Measurements from ENCODE around the gene XPO5. TPM values are rescaled to one million over a fixed set of nuclear protein-coding genes. Genes with fewer than 3 reads are reported as not detected.
A peak's percentile ranks its signal among the peaks of the same experiment; 100 is the strongest.

The XPO5 gene
- total RNA-seq, 1 donor from 2014 or later, result 33.5 TPM

DNA sequence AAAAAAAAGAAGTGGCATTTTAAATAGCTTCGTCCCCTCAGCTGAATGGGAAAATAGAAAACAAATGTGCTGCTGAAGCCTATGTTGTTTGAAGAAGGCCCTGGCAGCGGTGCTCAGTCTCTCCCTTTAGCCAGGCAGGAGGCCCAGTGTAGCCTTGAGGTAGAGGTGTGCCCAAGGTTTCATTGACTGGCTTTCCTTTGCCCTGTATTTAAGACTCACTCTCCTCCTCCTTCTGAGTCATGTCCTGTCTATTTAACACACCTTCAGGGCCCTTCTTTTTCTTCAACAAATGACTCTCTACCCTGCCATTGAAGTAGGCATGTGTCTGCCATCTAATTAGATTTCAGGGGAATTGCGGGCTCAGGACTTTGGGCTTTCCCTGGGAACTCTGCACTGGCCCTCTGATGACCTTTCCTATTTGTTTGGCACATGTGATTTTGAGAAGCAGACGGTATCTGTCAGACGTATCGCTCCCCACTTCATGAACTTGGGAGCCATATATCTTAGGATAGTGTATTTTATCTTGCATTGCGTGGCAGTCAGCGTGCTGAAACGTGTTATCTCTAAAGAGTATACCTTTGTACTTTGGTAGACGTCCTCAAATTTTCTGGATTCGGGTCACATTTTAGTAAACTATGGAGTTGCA, 94.1 kb downstream of the XPO5 start:
- H3K4me3 ChIP-seq (ENCODE audit: low read depth, low read length), result no peak overlapping the region
- DNase-seq (ENCODE audit: low read depth), result no peak
- TF ChIP-seq, protein P1, sequence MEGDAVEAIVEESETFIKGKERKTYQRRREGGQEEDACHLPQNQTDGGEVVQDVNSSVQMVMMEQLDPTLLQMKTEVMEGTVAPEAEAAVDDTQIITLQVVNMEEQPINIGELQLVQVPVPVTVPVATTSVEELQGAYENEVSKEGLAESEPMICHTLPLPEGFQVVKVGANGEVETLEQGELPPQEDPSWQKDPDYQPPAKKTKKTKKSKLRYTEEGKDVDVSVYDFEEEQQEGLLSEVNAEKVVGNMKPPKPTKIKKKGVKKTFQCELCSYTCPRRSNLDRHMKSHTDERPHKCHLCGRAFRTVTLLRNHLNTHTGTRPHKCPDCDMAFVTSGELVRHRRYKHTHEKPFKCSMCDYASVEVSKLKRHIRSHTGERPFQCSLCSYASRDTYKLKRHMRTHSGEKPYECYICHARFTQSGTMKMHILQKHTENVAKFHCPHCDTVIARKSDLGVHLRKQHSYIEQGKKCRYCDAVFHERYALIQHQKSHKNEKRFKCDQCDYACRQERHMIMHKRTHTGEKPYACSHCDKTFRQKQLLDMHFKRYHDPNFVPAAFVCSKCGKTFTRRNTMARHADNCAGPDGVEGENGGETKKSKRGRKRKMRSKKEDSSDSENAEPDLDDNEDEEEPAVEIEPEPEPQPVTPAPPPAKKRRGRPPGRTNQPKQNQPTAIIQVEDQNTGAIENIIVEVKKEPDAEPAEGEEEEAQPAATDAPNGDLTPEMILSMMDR (conservative IDR thresholded peaks at IDR 0.05; ENCODE audit: low read depth, low read length), result no peak

DNA sequence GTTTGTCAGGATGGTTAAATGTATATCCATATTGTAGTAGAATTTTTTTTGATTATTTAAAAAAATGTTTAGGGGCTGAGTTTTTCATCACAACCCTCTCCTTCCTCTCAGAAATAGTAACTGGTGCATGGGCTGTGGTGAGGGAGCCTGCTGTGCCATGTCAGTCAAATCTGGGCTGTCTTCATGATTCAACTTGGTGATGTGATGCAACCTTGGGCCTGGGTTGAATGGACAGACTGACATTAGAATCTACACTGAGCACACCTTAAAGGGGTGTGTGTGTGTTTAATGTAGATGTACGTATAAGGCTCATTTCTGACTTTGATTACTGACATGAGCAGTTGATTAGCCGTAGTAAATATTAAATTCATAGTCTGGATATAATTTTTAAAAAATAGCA, 94.8 kb downstream of the XPO5 start:
- H3K4me3 ChIP-seq (ENCODE audit: low read depth, low read length), result no peak overlapping the region
- TF ChIP-seq, protein P1 (conservative IDR thresholded peaks at IDR 0.05; ENCODE audit: low read depth, low read length), result no peak
- no peak for DNase-seq (ENCODE audit: low read depth)

DNA sequence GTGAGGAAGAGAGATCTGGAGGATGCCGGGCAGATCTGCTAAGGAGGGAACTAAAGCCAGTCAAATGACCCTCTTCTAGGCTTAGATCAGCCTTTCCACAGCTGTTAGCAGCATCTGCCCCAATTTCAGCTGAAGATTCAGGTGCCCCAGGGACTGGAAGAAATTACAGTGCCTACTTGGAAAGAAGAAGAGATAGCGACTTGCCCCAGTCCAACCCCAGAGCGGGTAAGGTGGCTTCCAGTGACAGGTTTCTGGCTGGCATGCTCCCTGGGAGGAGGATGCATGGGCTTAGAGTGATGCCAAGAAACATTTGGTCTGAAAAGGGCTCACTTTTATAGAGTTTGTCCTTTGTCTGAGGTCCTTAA, 97.8 kb downstream of the XPO5 start:
- H3K4me3 ChIP-seq (ENCODE audit: low read depth, low read length), result peak overlapping the region; percentile 73
- DNase-seq (ENCODE audit: low read depth), result no peak
- TF ChIP-seq, protein P1 (conservative IDR thresholded peaks at IDR 0.05; ENCODE audit: low read depth, low read length), result no peak

DNA sequence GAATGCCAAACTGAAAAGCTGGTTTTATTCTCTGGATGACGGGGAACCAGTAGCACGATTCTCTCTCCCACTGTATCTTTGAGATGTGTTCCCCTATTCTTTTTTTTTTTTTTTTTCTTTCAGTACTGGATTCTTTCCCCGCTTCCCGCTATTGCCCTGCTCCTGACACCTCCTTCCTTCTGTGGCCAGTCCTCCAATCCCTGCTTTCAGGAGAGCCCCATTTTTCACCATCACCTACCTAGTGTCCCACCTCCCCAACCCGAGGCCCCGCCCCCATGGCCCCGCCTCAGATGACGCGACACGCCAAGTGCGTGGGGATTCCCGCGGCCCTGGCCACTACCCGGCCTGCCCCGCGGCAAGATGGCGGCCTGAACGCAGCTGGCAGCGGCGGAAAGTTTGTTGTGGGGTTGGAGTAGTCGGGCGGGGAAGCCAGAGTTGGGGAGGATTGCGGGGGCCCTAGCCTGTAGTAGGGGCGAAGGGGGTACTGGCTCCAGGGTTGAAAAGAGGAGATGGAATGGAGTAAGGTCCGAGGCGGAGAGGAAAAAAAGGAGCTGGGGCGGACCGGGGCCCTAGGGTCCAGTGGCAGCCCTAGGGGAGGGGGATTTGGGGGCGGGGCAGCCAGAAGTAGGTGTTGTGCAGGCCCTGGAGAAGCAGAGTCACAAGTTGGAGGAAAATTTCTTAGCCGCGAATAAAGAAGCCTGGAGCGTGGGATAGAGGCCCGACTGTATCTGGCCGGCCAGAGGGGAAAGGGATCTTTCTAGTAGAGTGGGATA, 98.4 kb downstream of the XPO5 start, which contains the start of gene TJAP1:
Gene TJAP1 (plus strand): TSS at position 336 of the 773 bp plus-strand sequence. CDS start 21,432 bp downstream, outside the sequence.
- peak within 1 kb of the TSS; percentile 73 for H3K4me3 ChIP-seq (ENCODE audit: low read depth, low read length)
- TF ChIP-seq, protein P1 (conservative IDR thresholded peaks at IDR 0.05; ENCODE audit: low read depth, low read length), result no peak
- DNase-seq (ENCODE audit: low read depth), result no peak

DNA sequence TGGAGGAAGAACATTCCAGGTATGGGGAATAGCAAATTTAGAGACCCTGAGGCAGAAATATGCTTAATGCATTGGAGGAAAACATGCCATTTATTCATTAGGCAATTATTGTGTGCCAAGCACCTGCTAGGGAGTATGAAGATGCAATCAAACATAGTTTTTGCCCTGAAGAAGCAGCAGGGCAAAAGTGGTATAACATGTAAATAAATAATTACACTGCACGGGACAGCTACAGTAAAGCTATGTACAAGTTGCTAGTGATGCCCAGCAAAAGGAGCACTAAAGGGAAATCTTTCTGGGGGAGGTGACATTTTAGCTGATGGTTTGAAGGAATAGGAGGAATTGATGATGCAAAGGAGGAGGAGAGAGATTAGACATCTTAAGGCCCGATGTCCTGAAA, 99.1 kb downstream of the XPO5 start:
- TF ChIP-seq, protein P1 (conservative IDR thresholded peaks at IDR 0.05; ENCODE audit: low read depth, low read length), result no peak
- peak overlapping the region; percentile 73 for H3K4me3 ChIP-seq (ENCODE audit: low read depth, low read length)
- no peak for DNase-seq (ENCODE audit: low read depth)

DNA sequence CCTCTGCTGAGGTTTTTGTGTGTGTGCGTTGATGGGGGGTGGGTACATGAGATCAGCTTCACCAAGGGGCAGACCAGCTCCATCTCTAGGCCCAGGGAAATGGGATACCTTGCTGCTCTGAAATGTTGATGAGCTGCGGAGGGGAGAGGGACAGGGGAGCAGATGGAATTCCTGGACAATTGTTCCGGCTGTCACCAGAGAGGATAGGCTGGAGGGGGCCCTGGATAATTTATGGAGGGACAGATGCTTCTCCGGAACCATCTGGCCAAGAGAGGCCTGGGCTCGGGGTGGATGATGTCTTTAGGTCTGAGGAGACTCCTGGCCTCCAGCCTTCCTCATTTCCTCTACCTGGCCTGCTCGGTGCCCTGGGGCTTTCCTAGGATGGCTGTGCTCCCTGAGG, 100.3 kb downstream of the XPO5 start:
- DNase-seq (ENCODE audit: low read depth), result no peak
- no peak overlapping the region for H3K4me3 ChIP-seq (ENCODE audit: low read depth, low read length)
- TF ChIP-seq, protein P1 (conservative IDR thresholded peaks at IDR 0.05; ENCODE audit: low read depth, low read length), result no peak

All from epithelial cell of proximal tubule (primary cell).